AG09309 (cell line): ENCODE data around the gene XPC.

Source experiments
- DNase-seq: peaks from one replicate; pipeline ENCODE4 v3.0.0-alpha.2; 2010; ENCODE audit warnings: low read depth
- H3K4me3 ChIP-seq: 2 replicates; pipeline ENCODE4 v1.5.1; 2011; ENCODE audit warnings: mild to moderate bottlenecking, low read depth, low read length, moderate library complexity; ENCODE audit not compliant: control insufficient read depth
- CTCF ChIP-seq: IDR thresholded peaks from 2 replicates; pipeline ENCODE4 v1.5.1; 2011; ENCODE audit warnings: mild to moderate bottlenecking, low read depth, low read length, inconsistent platforms; ENCODE audit not compliant: insufficient read depth, control insufficient read depth; ENCODE audit errors: missing control alignments

Gene XPC

GRCh38 chr3:14175383-14176037 lies 2.9 kb downstream of the XPC start:
- TF ChIP-seq CTCF, result no peak
- H3K4me3 ChIP-seq, result no peak overlapping the region
- DNase-seq, result no peak

- no peak for TF ChIP-seq CTCF
- DNase-seq, result no peak
- no peak overlapping the region for H3K4me3 ChIP-seq
Observed at GRCh38 chr3:14174483-14174882, 3.9 kb downstream of the XPC start.

- no peak for DNase-seq
- TF ChIP-seq CTCF, result no peak
- no peak overlapping the region for H3K4me3 ChIP-seq
Observed at GRCh38 chr3:14172496-14172895, 5.9 kb downstream of the XPC start.

GRCh38 chr3:14170531-14171159 lies 7.8 kb downstream of the XPC start:
- TF ChIP-seq CTCF, result no peak
- H3K4me3 ChIP-seq, result no peak overlapping the region
- peak; percentile 69 for DNase-seq

- no peak for DNase-seq
- H3K4me3 ChIP-seq, result no peak overlapping the region
- no peak for TF ChIP-seq CTCF
Observed at GRCh38 chr3:14169871-14170270, 8.5 kb downstream of the XPC start.

- DNase-seq, result no peak
- no peak for TF ChIP-seq CTCF
- H3K4me3 ChIP-seq, result no peak overlapping the region
Observed at GRCh38 chr3:14169435-14169834, 9.0 kb downstream of the XPC start.
